Skeletal muscle tissue (tissue), 4 donors: ENCODE measurements around the gene B3GAT1. TPM values are rescaled to one million over a fixed set of nuclear protein-coding genes. Genes with fewer than 3 reads are reported as not detected.
A peak's percentile ranks its signal among the peaks of the same experiment; 100 is the strongest.

Experiments used
- H3K27ac ChIP-seq: one replicate; pipeline ENCODE4 v1.7.0; 2013; ENCODE audit warnings: mild to moderate bottlenecking, low read depth, low read length, inconsistent platforms
- H3K27me3 ChIP-seq, 3 donors: one replicate each; pipeline ENCODE4 v1.7.0; 2013; ENCODE audit warnings: low read length in 3 of 3; ENCODE audit not compliant: control insufficient read depth in 3 of 3, insufficient read depth in 3 of 3
- H3K36me3 ChIP-seq, 3 donors: one replicate each; pipeline ENCODE4 v1.7.0; 2013; ENCODE audit warnings: low read length in 3 of 3; ENCODE audit not compliant: control insufficient read depth in 3 of 3, insufficient read depth in 3 of 3
- H3K4me1 ChIP-seq, 3 donors: one replicate each; pipeline ENCODE4 v1.7.0; 2013; ENCODE audit warnings: low read length in 3 of 3, mild to moderate bottlenecking in 3 of 3; ENCODE audit not compliant: control insufficient read depth in 3 of 3, insufficient read depth in 3 of 3
- H3K4me3 ChIP-seq, 3 donors: one replicate each; pipeline ENCODE4 v1.7.0; 2013; ENCODE audit warnings: low read length in 3 of 3
- H3K9ac ChIP-seq, 3 donors: one replicate each; pipeline ENCODE4 v1.7.0; 2013; ENCODE audit warnings: low read length in 3 of 3, mild to moderate bottlenecking in 3 of 3, moderate library complexity in 2 of 3, low read depth in 1 of 3
- H3K9me3 ChIP-seq, 3 donors: one replicate each; pipeline ENCODE4 v1.7.0; 2013; ENCODE audit warnings: low read length in 3 of 3; ENCODE audit not compliant: control insufficient read depth in 3 of 3
- total RNA-seq: library from RNA; depleted of rRNA; stranded (reverse); fragments of >200 nt; gene quantifications from one replicate; pipeline ENCODE4 v1.2.3, GENCODE V29; 2014
- donor health status: Osteomylitis.

The B3GAT1 gene
- total RNA-seq, 1 donor from 2014 or later = under 0.01 TPM

DNA sequence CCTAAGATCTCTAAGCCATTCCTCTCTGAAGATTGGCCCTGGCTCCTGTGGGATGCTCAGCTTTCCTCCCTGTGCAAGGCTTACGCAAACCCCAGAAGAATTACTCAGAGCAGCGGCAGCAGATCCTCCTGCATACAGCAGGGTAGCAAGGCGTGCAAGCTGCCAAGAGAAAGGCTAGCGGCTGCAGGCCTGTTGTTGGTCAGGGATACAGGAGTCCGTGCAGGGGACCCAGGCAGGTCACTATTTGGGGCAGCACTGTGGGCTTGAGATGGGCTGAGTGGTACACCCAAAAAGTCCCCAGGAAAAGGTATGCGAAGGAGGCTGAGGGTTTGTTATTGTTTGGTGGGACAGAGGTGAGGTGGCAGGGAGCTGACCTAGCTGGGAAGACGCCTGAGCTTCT lies 78.7 kb downstream of the B3GAT1 start:
- H3K27ac ChIP-seq = no peak overlapping the region
- no peak overlapping the region for H3K9ac ChIP-seq
- no peaks in the 10 kb centered on the region for H3K9me3 ChIP-seq
- H3K4me3 ChIP-seq = no peak overlapping the region
- H3K27me3 ChIP-seq = peaks cover 0 to 13% (median 0%) of the 10 kb centered on the region in 3 donors
- no peaks in the 10 kb centered on the region for H3K36me3 ChIP-seq
- H3K4me1 ChIP-seq = peaks cover 4 to 19% (median 8%) of the 10 kb centered on the region in 3 donors

DNA sequence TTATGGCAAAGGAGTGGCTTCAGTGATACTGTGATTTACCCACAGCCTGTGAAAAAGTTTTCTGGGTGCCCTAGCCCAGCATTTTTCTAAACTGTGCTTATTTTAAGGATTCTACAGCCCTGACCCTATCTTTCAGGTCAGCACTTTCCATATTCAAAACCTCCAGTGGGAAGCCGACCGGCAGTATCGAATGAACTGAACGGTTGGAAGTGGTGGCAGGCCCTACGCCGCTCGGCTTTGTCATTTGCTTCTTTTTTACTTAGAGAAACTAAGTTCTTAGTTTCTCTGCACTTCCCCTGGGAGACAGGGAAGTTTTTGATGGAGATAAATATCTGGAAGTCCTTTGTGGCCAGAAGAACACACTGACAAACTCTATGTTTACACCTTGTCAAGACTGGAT lies 79.3 kb downstream of the B3GAT1 start:
- no peak overlapping the region for H3K27ac ChIP-seq
- H3K4me3 ChIP-seq = no peak overlapping the region

DNA sequence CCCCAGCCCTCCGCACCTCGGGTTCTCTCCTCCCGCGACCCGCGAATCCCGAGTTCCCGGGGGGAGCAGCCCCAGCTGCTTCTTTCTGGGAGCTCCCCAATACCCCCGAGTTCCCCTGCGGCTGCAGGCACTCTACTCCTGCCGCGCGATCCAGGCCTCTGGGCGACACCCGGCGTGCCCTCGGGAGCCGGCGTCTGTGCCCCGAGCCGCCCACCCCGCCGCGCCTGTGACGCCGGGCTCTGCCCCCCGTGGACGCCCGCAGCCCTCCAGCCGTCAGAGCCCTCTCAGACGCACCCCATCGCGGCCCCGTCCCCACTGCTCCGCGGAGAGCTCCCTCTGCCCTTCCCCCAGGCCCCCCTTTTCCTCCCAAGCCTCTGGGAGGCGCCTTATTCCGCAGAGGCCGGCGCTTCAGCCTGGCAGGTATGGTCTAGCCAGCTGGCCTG lies 79.8 kb downstream of the B3GAT1 start:
- Histone ChIP-seq H3K27me3 (peaks cover 0 to 13% (median 0%) of the 10 kb centered on the region in 3 donors), H3K4me3 (peak overlapping the region; percentile 54 to 72 (median 56)), H3K27ac (no peak overlapping the region), H3K4me1 (peaks cover 4 to 19% (median 8%) of the 10 kb centered on the region in 3 donors), H3K9ac (peak overlapping the region in 1 of 3 donors; percentile 50), H3K36me3 (no peaks in the 10 kb centered on the region), H3K9me3 (no peaks in the 10 kb centered on the region)

More for the DNA sequence above, 79.3 kb downstream of the B3GAT1 start:
- no peaks in the 10 kb centered on the region for H3K36me3 ChIP-seq
- peaks cover 0 to 13% (median 0%) of the 10 kb centered on the region in 3 donors for H3K27me3 ChIP-seq
- H3K9me3 ChIP-seq = no peaks in the 10 kb centered on the region
- H3K9ac ChIP-seq = no peak overlapping the region
- H3K4me1 ChIP-seq = peaks cover 4 to 19% (median 8%) of the 10 kb centered on the region in 3 donors

DNA sequence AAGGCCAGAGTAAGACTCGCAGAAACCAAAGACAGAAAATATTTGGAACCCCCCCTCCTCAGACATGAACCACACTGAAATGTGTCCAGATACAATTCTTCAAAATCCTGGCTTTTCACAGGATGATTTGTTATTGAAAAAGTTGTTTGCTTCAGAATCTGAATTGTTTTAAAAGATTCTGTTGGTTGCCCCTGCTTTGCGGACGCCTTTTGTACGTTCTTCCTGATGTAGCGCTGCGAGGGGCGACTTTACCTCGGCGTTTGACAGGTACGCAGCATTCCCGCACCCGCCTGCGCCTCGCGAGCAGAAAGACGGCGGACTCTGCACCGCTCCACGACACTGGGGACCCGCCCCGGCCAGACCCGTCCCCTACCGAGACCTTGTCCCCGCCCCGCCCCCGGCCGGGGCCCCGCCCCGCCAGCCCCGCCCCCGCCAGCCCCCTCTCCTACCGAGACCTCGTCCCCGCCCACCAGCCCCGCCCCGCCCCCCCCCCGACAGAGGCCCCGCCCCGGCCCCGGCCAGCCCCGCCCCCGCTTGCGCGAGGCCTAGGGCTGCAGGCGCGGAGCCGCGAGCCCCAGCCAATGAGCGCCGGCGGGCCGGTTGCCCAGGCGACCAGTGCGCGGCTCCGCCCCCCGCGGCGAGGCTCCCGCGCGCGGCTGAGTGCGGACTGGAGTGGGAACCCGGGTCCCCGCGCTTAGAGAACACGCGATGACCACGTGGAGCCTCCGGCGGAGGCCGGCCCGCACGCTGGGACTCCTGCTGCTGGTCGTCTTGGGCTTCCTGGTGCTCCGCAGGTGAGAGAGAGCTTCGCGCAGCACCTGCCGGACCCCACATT lies 80.5 kb downstream of the B3GAT1 start, which contains the start of gene GLB1L2:
TSS of gene GLB1L2 (plus strand) at position 635 of the 835 bp plus-strand sequence. CDS start at position 709, 74 bp downstream.
- no peaks in the 10 kb centered on the region for H3K36me3 ChIP-seq
- H3K4me1 ChIP-seq = peaks cover 4 to 19% (median 8%) of the 10 kb centered on the region in 3 donors
- H3K27me3 ChIP-seq = peaks cover 0 to 13% (median 0%) of the 10 kb centered on the region in 3 donors
- H3K27ac ChIP-seq = no peak within 1 kb of the TSS
- no peaks in the 10 kb centered on the region for H3K9me3 ChIP-seq
- peak within 1 kb of the TSS in 2 of 3 donors; percentile 19 to 50 for H3K9ac ChIP-seq
- H3K4me3 ChIP-seq = peak within 1 kb of the TSS; percentile 56 to 72 (median 63)

DNA sequence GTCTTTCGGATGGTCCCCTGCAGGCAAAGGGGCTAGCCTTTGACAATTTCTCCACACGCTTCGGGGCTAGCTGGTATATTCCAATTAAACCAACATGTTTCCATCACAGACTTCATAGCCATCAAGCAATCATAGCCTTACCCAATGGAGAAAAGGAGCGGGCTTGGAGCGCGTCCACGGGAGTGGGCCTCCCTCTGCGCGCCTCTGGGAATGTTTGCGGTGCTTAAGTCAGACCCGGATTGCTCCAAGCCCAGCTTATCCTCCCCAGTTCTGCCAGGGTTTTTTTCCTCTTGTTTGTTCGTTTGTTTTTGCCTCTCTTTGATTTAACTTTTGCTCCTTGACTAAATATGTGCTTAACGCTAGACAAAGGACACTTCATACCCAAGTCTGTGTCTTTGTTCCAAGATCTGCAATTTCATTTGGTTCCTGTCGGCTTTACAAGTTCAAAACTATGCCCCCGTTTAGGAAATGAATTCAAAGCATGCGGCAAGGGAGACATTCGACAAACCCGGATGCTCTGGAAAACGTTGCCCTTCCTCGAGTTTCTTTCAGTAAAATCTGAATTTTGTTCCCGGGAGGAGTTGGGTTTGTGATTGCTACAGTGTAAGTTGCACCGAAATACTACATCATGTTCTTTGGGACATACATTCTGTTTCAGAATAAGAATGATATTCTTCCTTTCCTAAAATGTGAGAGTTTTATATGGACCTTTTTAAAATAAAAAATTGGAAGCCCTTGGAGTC lies 81.3 kb downstream of the B3GAT1 start:
- Histone ChIP-seq H3K27me3 (peaks cover 0 to 13% (median 0%) of the 10 kb centered on the region in 3 donors), H3K4me1 (peaks cover 4 to 19% (median 8%) of the 10 kb centered on the region in 3 donors), H3K27ac (no peak overlapping the region), H3K9me3 (no peaks in the 10 kb centered on the region), H3K4me3 (peak overlapping the region in 2 of 3 donors; percentile 54 to 63), H3K9ac (peak overlapping the region in 2 of 3 donors; percentile 19 to 34), H3K36me3 (no peaks in the 10 kb centered on the region)

Other genes starting within 250 kb of the B3GAT1 start
- 11.0 TPM for gene NCAPD3, start 188.3 kb downstream of the B3GAT1 start, total RNA-seq
- gene VPS26B, start 187.6 kb downstream of the B3GAT1 start, total RNA-seq = 19.8 TPM
- gene THYN1, start 158.9 kb downstream of the B3GAT1 start, total RNA-seq = 31.3 TPM
- gene ACAD8, start 158.7 kb downstream of the B3GAT1 start, total RNA-seq = 13.0 TPM
- gene GLB1L3, start 135.9 kb downstream of the B3GAT1 start, total RNA-seq = not detected
- 1.0 TPM for gene GLB1L2, start 80.3 kb downstream of the B3GAT1 start, total RNA-seq